Caco-2 (cell line): ENCODE data around the gene PATE4. TPM values are rescaled to one million over a fixed set of nuclear protein-coding genes. Genes with fewer than 3 reads are reported as not detected.
"Not testable (repeated sequence)": the region's sequence is repeated elsewhere in the genome, so short reads cannot be mapped to it uniquely, and the experiment has no call there.

Experiments
- BruUV-seq: library from RNA; stranded (reverse); fragments of 400-500 nt; replicated peaks from 2 replicates; lab custom pipeline; 2021; lab: Mats Ljungman, UMichigan
- CTCF ChIA-PET: fragments of 300-600 bp; sonication (Branson Sonifier 250); formaldehyde crosslinking; loops from one replicate; lab custom pipeline; 2022; ENCODE audit warnings: antibody characterized with exemption; lab: Charles Lee
- POLR2A ChIA-PET: fragments of 300-600 bp; sonication (Branson Sonifier 250); formaldehyde crosslinking; loops from one replicate; lab custom pipeline; 2022; ENCODE audit warnings: antibody characterized with exemption; lab: Charles Lee
- DNase-seq, 2 experiments: peaks; one replicate each; pipeline versions ENCODE4 v3.0.0 to v3.0.0-alpha.2; 2020 to 2022
- H3K27me3 ChIP-seq: replicated peaks from 2 replicates; pipeline ENCODE4 v1.6.0; 2011; ENCODE audit warnings: low read length; ENCODE audit not compliant: control insufficient read depth, insufficient read depth
- H3K36me3 ChIP-seq: 2 replicates; pipeline ENCODE4 v1.5.1; 2011; ENCODE audit warnings: low read length; ENCODE audit not compliant: control insufficient read depth, insufficient read depth
- H3K4me1 ChIP-seq: fragments of 250-450 bp; sonication (Bioruptor Pico); 2 replicates; pipeline ENCODE4 v1.5.1; 2020; ENCODE audit warnings: mild to moderate bottlenecking
- H3K4me3 ChIP-seq: 2 replicates; pipeline ENCODE4 v1.5.1; 2011; ENCODE audit warnings: low read depth, mild to moderate bottlenecking, control low read depth, low read length
- H3K9me3 ChIP-seq: fragments of 250-450 bp; sonication (Bioruptor Pico); 2 replicates; pipeline ENCODE4 v1.5.1; 2020; ENCODE audit warnings: mild to moderate bottlenecking, moderate library complexity
- H3K27ac Mint-ChIP-seq: one replicate; pipeline ENCODE4 v1.8.0; 2022; ENCODE audit warnings: mixed read lengths; ENCODE audit not compliant: unreplicated experiment
- H3K27me3 Mint-ChIP-seq: one replicate; pipeline ENCODE4 v1.8.0; 2022; ENCODE audit warnings: mixed read lengths; ENCODE audit not compliant: insufficient read depth, unreplicated experiment
- H3K36me3 Mint-ChIP-seq: one replicate; pipeline ENCODE4 v1.8.0; 2022; ENCODE audit warnings: mild to moderate bottlenecking, mixed read lengths; ENCODE audit not compliant: insufficient read depth, unreplicated experiment
- H3K4me1 Mint-ChIP-seq: one replicate; pipeline ENCODE4 v1.8.0; 2022; ENCODE audit warnings: low read depth, mixed read lengths; ENCODE audit not compliant: unreplicated experiment
- H3K4me3 Mint-ChIP-seq: one replicate; pipeline ENCODE4 v1.8.0; 2022; ENCODE audit warnings: mild to moderate bottlenecking, moderate library complexity, mixed read lengths; ENCODE audit not compliant: unreplicated experiment
- H3K9me3 Mint-ChIP-seq: one replicate; pipeline ENCODE4 v1.8.0; 2022; ENCODE audit warnings: mixed read lengths; ENCODE audit not compliant: unreplicated experiment
- intact Hi-C: fragments of 100-400 bp; cut with micrococcal nuclease; formaldehyde crosslinking; loops from one replicate; pipeline ENCODE4 v1.10.0; 2022; ENCODE audit not compliant: unreplicated experiment
- total RNA-seq: library from RNA; stranded (reverse); gene quantifications from 2 replicates; pipeline ENCODE4 v1.2.3, GENCODE V29; 2022
- TF ChIP-seq, protein P1 (sequence below), 2 experiments: fragments of 200-600 bp in 1 of 2; IDR thresholded peaks; 1 replicate in 1 of 2; 2 replicates in 1 of 2; pipeline versions ENCODE4 v1.5.1 to v1.8.0; 2011 to 2022; ENCODE audit warnings: antibody characterized with exemption in 1 of 2, control low read depth in 1 of 2, inconsistent platforms in 1 of 2, low read depth in 1 of 2, low read length in 1 of 2, mild to moderate bottlenecking in 1 of 2, moderate library complexity in 1 of 2; ENCODE audit not compliant: insufficient read depth in 1 of 2, severe bottlenecking in 1 of 2, unreplicated experiment in 1 of 2

The PATE4 gene
- total RNA-seq, 1 experiment from 2014 or later = not detected

DNA sequence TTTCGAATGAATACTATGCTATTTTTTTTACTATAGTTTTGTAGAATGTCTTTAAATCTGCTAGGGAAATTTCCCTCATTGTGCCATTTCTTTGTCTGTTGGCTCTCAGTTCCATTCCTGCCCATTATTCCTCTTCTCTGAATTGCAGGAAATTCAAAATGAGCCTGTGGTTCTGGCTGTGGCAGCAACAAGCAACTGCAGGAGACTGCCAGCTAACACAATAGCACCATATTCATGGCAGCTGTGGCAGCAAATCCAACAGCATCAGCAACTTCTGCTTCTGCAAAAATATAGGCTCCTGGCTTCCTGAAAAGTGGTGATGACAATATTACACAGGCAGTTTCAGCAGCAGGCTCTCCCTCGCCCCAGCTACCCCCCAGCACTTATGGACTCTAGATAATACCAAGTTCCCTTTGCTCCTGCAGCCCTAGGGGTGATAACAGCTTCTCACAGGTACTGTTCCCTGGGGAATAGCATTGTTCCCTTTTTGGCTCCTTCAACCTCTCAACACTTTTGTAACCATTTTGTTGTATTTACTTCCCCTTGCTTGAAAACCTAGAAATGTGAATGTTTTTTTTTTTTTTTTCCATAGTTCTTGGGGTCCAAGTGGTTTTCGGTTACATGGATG, 9.3 kb downstream of the PATE4 start:
- Mint-ChIP-seq H3K9me3 (peaks cover 23% of the 10 kb centered on the region), H3K27ac (no peak overlapping the region), H3K4me1 (no peaks in the 10 kb centered on the region), H3K27me3 (peaks cover 18% of the 10 kb centered on the region), H3K4me3 (no peak overlapping the region), H3K36me3 (no peaks in the 10 kb centered on the region)
- intact Hi-C loops = no loop called here
- no peaks in the 10 kb centered on the region for H3K36me3 ChIP-seq
- TF ChIP-seq, protein P1, sequence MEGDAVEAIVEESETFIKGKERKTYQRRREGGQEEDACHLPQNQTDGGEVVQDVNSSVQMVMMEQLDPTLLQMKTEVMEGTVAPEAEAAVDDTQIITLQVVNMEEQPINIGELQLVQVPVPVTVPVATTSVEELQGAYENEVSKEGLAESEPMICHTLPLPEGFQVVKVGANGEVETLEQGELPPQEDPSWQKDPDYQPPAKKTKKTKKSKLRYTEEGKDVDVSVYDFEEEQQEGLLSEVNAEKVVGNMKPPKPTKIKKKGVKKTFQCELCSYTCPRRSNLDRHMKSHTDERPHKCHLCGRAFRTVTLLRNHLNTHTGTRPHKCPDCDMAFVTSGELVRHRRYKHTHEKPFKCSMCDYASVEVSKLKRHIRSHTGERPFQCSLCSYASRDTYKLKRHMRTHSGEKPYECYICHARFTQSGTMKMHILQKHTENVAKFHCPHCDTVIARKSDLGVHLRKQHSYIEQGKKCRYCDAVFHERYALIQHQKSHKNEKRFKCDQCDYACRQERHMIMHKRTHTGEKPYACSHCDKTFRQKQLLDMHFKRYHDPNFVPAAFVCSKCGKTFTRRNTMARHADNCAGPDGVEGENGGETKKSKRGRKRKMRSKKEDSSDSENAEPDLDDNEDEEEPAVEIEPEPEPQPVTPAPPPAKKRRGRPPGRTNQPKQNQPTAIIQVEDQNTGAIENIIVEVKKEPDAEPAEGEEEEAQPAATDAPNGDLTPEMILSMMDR (IDR thresholded peaks at IDR 0.05; ENCODE audit: insufficient read depth in 1 of 2, low read depth in 1 of 2, low read length in 1 of 2, severe bottlenecking in 1 of 2, unreplicated experiment in 1 of 2) = no peak
- no TSS peak for BruUV-seq
- no peaks in the 10 kb centered on the region for H3K4me1 ChIP-seq
- CTCF ChIA-PET = interaction anchor here (0.7 kb wide), 1 partner anchor 188 kb away, joined by 4 read pairs; no protein-coding TSS in a partner anchor
- POLR2A ChIA-PET = no interaction called here
- no peak for DNase-seq
- peaks cover 12% of the 10 kb centered on the region for H3K9me3 ChIP-seq
- no peak overlapping the region for H3K4me3 ChIP-seq
- H3K27me3 ChIP-seq = no peaks in the 10 kb centered on the region

DNA sequence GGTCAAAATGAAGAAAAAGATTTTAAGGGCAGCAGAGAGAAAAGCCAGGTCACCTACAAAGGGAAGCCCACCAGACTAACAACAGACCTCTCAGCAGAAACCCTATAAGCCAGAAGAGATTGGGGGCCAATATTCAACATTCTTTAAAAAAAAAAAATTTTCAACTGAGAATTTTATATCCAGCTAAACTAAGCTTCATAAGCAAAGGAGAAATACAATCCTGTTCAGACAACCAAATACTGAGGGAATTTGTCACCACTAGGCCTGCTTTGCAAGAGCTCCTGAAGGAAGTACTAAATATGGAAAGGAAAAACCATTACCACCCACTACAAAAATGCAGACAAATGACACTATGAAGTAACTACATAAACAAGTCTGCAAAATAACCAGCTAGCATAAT, 13.1 kb downstream of the PATE4 start:
- TF ChIP-seq, protein P1 (IDR thresholded peaks at IDR 0.05; ENCODE audit: insufficient read depth in 1 of 2, low read depth in 1 of 2, low read length in 1 of 2, severe bottlenecking in 1 of 2, unreplicated experiment in 1 of 2) = no peak
- Histone ChIP-seq H3K36me3 (no peaks in the 10 kb centered on the region), H3K4me3 (no peak overlapping the region), H3K27me3 (no peaks in the 10 kb centered on the region), H3K4me1 (no peaks in the 10 kb centered on the region), H3K9me3 (peaks cover 16% of the 10 kb centered on the region)
- Mint-ChIP-seq H3K27ac (no peak overlapping the region), H3K4me1 (no peaks in the 10 kb centered on the region), H3K4me3 (no peak overlapping the region), H3K9me3 (peaks cover 33% of the 10 kb centered on the region), H3K27me3 (peaks cover 5% of the 10 kb centered on the region), H3K36me3 (no peaks in the 10 kb centered on the region)
- intact Hi-C loops = no loop called here
- BruUV-seq = no TSS peak
- ChIA-PET POLR2A (no interaction called here), CTCF (no interaction called here)
- no peak for DNase-seq

DNA sequence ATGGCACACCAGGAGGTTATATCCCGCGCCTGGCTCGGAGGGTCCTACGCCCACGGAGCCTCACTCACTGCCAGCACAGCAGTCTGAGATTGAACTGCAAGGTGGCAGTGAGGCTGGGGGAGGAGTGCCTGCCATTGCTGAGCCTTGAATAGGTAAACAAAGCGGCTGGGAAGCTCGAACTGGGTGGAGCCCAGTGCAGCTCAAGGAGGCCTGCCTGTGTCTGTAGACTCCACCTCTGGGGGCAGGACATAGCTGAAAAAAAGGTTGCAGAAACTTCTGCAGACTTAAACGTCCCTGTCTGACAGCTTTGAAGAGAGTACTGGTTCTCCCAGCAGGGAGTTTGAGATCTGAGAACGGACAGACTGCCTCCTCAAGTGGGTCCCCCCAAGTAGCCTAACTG, 24.6 kb downstream of the PATE4 start:
- BruUV-seq, H3K4me3 Mint-ChIP-seq, H3K4me1 Mint-ChIP-seq, CTCF ChIA-PET, intact Hi-C loops, H3K27ac Mint-ChIP-seq, H3K4me3 ChIP-seq, H3K36me3 ChIP-seq, H3K27me3 ChIP-seq, H3K9me3 ChIP-seq, DNase-seq, H3K4me1 ChIP-seq, H3K36me3 Mint-ChIP-seq: not testable (repeated sequence)
- Mint-ChIP-seq H3K27me3 (peaks cover 20% of the 10 kb centered on the region), H3K9me3 (peaks cover 25% of the 10 kb centered on the region)
- POLR2A ChIA-PET = interaction anchor here (0.6 kb wide), 1 partner anchor 1113 kb away, joined by 3 read pairs; no protein-coding TSS in a partner anchor

DNA sequence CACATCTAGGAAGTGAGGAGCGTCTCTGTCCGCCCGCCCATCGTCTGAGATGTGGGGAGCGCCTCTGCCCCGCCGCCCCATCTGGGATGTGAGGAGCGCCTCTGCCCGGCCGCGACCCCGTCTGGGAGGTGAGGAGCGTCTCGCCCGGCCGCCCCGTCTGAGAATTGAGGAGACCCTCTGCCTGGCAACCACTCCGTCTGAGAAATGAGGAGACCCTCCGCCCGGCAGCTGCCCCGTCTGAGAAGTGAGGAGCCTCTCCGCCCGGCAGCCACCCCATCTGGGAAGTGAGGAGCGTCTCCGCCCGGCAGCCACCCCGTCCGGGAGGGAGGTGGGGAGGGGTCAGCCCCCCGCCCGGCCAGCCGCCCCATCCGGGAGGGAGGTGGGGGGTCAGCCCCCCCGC, 29.7 kb downstream of the PATE4 start:
- DNase-seq, H3K4me3 ChIP-seq, intact Hi-C loops, H3K4me1 ChIP-seq, H3K27me3 Mint-ChIP-seq, H3K36me3 Mint-ChIP-seq, BruUV-seq, H3K27me3 ChIP-seq, H3K36me3 ChIP-seq, H3K4me3 Mint-ChIP-seq, POLR2A ChIA-PET, CTCF ChIA-PET, H3K27ac Mint-ChIP-seq, H3K4me1 Mint-ChIP-seq: not testable (repeated sequence)
- H3K9me3 ChIP-seq = peaks cover 14% of the 10 kb centered on the region; the same call in 1 of the 2 replicates
- H3K9me3 Mint-ChIP-seq = peaks cover 16% of the 10 kb centered on the region

DNA sequence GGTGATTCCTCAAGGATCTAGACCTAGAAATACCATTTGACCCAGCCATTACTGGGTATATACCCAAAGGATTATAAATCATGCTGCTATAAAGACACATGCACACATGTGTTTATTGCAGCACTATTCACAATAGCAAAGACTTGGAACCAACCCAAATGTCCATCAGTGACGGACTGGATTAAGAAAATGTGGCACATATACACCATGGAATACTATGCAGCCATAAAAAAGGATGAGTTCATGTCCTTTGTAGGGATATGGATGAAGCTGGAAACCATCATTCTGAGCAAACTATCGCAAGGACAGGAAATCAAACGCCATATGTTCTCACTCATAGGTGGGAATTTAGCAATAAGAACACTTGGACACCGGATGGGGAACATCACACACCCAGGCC, 32.2 kb downstream of the PATE4 start:
- POLR2A ChIA-PET, H3K27me3 Mint-ChIP-seq, H3K4me1 Mint-ChIP-seq, intact Hi-C loops, CTCF ChIA-PET, H3K27me3 ChIP-seq, H3K4me1 ChIP-seq, H3K27ac Mint-ChIP-seq, BruUV-seq, H3K4me3 Mint-ChIP-seq, DNase-seq, H3K36me3 ChIP-seq, H3K36me3 Mint-ChIP-seq, H3K9me3 Mint-ChIP-seq, H3K4me3 ChIP-seq: not testable (repeated sequence)
- H3K9me3 ChIP-seq = peaks cover 14% of the 10 kb centered on the region; the same call in 1 of the 2 replicates
